ENCODE results near the gene LRBA.

DNA sequence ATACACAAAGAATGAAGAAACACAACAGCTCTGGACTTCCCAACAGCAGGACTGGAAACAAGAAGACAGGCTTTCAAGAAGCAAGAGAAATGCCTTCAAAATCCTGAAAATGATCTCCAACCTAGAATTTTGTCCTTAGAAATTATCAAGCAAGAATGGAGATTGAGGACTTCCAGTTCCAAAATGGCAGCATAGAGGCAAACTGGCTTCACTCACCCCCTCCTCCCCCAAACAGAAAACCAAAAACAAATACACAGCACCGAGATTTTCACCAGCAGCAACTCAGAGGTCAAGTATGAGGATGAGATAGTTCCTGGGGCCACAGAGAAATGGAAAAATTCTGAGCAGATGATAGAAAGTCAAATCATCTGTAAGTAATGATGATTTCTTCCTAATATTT lies 40.5 kb upstream of the LRBA start:
- TF ChIP-seq EZH2 (IDR thresholded peaks at IDR 0.05; ENCODE audit: borderline replicate concordance, low read length): no peak
- TF ChIP-seq, protein P1, sequence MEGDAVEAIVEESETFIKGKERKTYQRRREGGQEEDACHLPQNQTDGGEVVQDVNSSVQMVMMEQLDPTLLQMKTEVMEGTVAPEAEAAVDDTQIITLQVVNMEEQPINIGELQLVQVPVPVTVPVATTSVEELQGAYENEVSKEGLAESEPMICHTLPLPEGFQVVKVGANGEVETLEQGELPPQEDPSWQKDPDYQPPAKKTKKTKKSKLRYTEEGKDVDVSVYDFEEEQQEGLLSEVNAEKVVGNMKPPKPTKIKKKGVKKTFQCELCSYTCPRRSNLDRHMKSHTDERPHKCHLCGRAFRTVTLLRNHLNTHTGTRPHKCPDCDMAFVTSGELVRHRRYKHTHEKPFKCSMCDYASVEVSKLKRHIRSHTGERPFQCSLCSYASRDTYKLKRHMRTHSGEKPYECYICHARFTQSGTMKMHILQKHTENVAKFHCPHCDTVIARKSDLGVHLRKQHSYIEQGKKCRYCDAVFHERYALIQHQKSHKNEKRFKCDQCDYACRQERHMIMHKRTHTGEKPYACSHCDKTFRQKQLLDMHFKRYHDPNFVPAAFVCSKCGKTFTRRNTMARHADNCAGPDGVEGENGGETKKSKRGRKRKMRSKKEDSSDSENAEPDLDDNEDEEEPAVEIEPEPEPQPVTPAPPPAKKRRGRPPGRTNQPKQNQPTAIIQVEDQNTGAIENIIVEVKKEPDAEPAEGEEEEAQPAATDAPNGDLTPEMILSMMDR (IDR thresholded peaks at IDR 0.05; ENCODE audit: low read length): no peak

All from OCI-LY1 (cell line).